Heart left ventricle (tissue), 13 donors: ENCODE measurements around the gene MLLT3.

Experiments used
- CTCF ChIP-seq, 12 donors: fragments of 200-600 bp; sonication (generic) in 4 of 12; IDR thresholded peaks; one replicate each; pipeline versions ENCODE4 v1.5.0 to v1.8.0; 2018 to 2022; ENCODE audit warnings: antibody characterized with exemption in 12 of 12, mild to moderate bottlenecking in 5 of 12
- POLR2A ChIP-seq, 2 donors: fragments of 450-650 bp; IDR thresholded peaks; one replicate each; pipeline ENCODE4 v1.6.1; 2017; ENCODE audit warnings: antibody characterized with exemption in 2 of 2, mild to moderate bottlenecking in 2 of 2, moderate library complexity in 2 of 2
- donor health status: ischemic (EF 13 %, LVEDD 7.1; RV severe dilation, severe dysfunction).
- donor health status: DM: no; HTN: yes; CAD: no.
- donor health status: DM: no; HTN: no; CAD: no.
- donor health status: ischemic (EF 25% LVEDD 6.9; RV normal size, moderate dysfunction).
- donor health status: ischemic (EF 25% LVEDD 5.7; RV mildly dilated, moderate dysfunction).
- donor health status: ischemic (EF 35%, LVEDD 5.7; RV mildly dilated, moderate dysfunction).
- donor health status: nonischemic (EF 11% LVEDD 7.7; RV severe dilation, severe dysfunction).
- donor health status: DM: yes; HTN: yes; CAD: no.
- donor health status: PGD.
- donor health status: ischemic (EF 29% LVEDD 5.4; RV normal size, mild dysfunction).
- donor health status: nonischemic (EF 23%, LVEDD 6.1; RV moderate dilation, normal function).

- TF ChIP-seq CTCF (IDR thresholded peaks at IDR 0.05) (no peak), POLR2A (IDR thresholded peaks at IDR 0.05) (no peak)
Measured at GRCh38 chr9:20651939-20652338, 29.6 kb upstream of the MLLT3 start.
